ENCODE data around the gene MLLT1.

- TF ChIP-seq CTCF (IDR thresholded peaks at IDR 0.05) (no peak), EZH2phosphoT487 (IDR thresholded peaks at IDR 0.05) (no peak), EZH2 (IDR thresholded peaks at IDR 0.05) (no peak)
Measured at GRCh38 chr19:6271721-6272410, 7.9 kb downstream of the MLLT1 start.
